Cerebellar nuclear complex (tissue), 1 donor: ENCODE measurements around the gene BSG.
"Not testable (repeated sequence)": the region's sequence is repeated elsewhere in the genome, so short reads cannot be mapped to it uniquely, and the experiment has no call there.

Experiments used
- DNase-seq, 2 experiments: peaks; one replicate each; lab custom pipeline; 2025; lab: John Stamatoyannopoulos, UW

The BSG gene

GRCh38 chr19:604355-604754 lies 32.0 kb downstream of the BSG start:
- DNase-seq: no peak

GRCh38 chr19:605061-605971 lies 32.9 kb downstream of the BSG start:
- not testable (repeated sequence) for DNase-seq

GRCh38 chr19:607301-608154 lies 35.1 kb downstream of the BSG start:
- no peak for DNase-seq

- DNase-seq: no peak
Measured at GRCh38 chr19:608155-609003, 36.0 kb downstream of the BSG start.

- no peak for DNase-seq
Measured at GRCh38 chr19:609004-609346, 36.6 kb downstream of the BSG start.

- no peak for DNase-seq
Measured at GRCh38 chr19:610071-610800, 37.8 kb downstream of the BSG start.

- no peak for DNase-seq
Measured at GRCh38 chr19:610801-611480, 38.5 kb downstream of the BSG start.

- DNase-seq: no peak
Measured at GRCh38 chr19:611481-611868, 39.1 kb downstream of the BSG start.

GRCh38 chr19:612941-613340 lies 40.5 kb downstream of the BSG start:
- no peak for DNase-seq

GRCh38 chr19:613732-614567 lies 41.6 kb downstream of the BSG start:
- no peak for DNase-seq

- DNase-seq: no peak
Measured at GRCh38 chr19:615619-616018, 43.2 kb downstream of the BSG start.

GRCh38 chr19:616062-616700 lies 43.8 kb downstream of the BSG start:
- no peak for DNase-seq

GRCh38 chr19:616747-617526 lies 44.5 kb downstream of the BSG start:
- DNase-seq: no peak

- no peak for DNase-seq
Measured at GRCh38 chr19:617551-618246, 45.3 kb downstream of the BSG start.

- DNase-seq: no peak
Measured at GRCh38 chr19:618247-618619, 45.8 kb downstream of the BSG start.

- no peak for DNase-seq
Measured at GRCh38 chr19:618674-619285, 46.4 kb downstream of the BSG start.

- DNase-seq: no peak
Measured at GRCh38 chr19:619286-620002, 47.0 kb downstream of the BSG start.
